ENCODE data around the gene NDUFB4.

The NDUFB4 gene

DNA sequence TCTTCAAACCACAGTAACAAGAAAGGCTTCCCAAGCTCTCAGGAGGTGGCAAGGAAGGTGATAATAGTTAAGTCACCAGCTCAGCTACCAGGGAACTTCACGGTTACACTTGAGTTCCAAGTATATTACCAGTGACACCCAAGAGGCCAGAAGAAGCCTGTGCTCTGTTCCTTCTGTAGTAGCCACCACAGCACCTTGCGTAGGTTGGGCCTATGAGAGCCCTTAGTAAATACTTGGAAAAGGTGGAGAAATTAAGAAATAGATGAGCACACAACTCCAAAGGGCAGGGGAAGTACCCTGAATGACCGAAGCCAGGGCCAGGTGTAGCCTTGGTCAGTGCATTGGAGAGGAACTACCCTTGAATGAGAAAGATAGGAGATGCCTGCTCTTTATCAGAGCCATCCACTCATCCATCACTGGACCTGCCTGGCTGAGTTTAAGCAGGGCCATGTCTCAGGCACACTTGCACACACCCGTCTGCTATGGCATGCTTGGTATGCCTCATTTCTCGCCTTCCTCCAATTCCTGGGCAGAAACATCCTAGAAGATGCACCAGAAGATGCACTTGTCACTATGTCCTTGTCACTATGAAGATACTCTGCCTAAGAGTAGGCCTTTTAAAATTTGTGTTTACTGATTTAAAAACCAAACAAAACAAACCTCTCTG lies 32.6 kb upstream of the NDUFB4 start:
- no peak for TF ChIP-seq CTCF (IDR thresholded peaks at IDR 0.05; ENCODE audit: control insufficient read depth, insufficient read depth, low read depth, low read length, missing control alignments)
- no peak overlapping the region for H3K4me3 ChIP-seq (ENCODE audit: control insufficient read depth, low read depth, low read length)
- DNase-seq (ENCODE audit: low read depth): no peak

- no peak for DNase-seq (ENCODE audit: low read depth)
- no peak overlapping the region for H3K4me3 ChIP-seq (ENCODE audit: control insufficient read depth, low read depth, low read length)
- TF ChIP-seq CTCF (IDR thresholded peaks at IDR 0.05; ENCODE audit: control insufficient read depth, insufficient read depth, low read depth, low read length, missing control alignments): no peak
Measured at GRCh38 chr3:120566243-120566975, 29.7 kb upstream of the NDUFB4 start.

- no peak for DNase-seq (ENCODE audit: low read depth)
- TF ChIP-seq CTCF (IDR thresholded peaks at IDR 0.05; ENCODE audit: control insufficient read depth, insufficient read depth, low read depth, low read length, missing control alignments): peak; percentile 49
- no peak overlapping the region; the same call in 1 of the 2 replicates for H3K4me3 ChIP-seq (ENCODE audit: control insufficient read depth, low read depth, low read length)
Measured at GRCh38 chr3:120567370-120568201, 28.6 kb upstream of the NDUFB4 start.

GRCh38 chr3:120568202-120568531 lies 28.0 kb upstream of the NDUFB4 start:
- no peak for DNase-seq (ENCODE audit: low read depth)
- TF ChIP-seq CTCF (IDR thresholded peaks at IDR 0.05; ENCODE audit: control insufficient read depth, insufficient read depth, low read depth, low read length, missing control alignments): no peak
- H3K4me3 ChIP-seq (ENCODE audit: control insufficient read depth, low read depth, low read length): no peak overlapping the region

- DNase-seq (ENCODE audit: low read depth): no peak
- no peak for TF ChIP-seq CTCF (IDR thresholded peaks at IDR 0.05; ENCODE audit: control insufficient read depth, insufficient read depth, low read depth, low read length, missing control alignments)
- H3K4me3 ChIP-seq (ENCODE audit: control insufficient read depth, low read depth, low read length): no peak overlapping the region
Measured at GRCh38 chr3:120568598-120568997, 27.5 kb upstream of the NDUFB4 start.

DNA sequence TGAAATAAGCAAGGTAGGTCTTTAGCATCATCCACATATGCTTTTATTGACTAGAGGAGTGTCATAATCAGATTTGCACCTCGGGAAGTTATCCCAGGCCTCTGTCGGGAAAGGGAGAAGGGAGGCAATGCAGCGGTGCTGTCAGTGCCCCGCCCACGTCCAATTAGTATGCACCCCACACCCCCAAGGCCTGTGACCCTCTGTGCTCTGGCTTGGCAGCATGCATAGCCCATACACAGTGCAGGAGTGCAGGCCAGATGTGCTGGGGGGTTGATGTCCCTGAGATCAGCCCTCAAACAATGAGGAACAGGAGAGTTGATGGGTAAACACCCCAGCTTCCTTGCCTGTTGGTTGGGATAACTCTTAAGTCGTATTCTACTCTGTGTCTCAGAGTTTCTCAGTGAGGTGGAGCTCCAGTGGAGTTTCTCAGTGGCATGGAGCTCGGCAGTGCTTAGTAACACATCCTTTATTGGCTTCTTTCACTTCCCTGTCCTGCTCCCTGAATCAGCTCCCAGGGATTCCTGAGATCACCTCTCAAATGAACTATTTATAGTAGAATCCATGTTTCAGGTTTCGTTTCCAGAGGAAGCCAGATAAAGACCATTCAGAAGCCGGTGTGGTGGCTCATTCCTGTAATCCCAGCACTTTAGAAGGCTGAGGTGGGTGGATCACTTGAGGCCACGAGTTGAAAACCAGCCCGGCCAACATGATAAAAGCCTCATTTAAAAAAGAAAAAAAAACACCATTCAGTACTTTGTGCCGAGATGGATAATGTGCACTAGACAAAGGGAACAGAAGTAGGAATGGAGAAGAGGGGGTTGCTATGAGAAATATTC lies 26.7 kb upstream of the NDUFB4 start:
- DNase-seq (ENCODE audit: low read depth): no peak
- no peak overlapping the region for H3K4me3 ChIP-seq (ENCODE audit: control insufficient read depth, low read depth, low read length)
- TF ChIP-seq CTCF (IDR thresholded peaks at IDR 0.05; ENCODE audit: control insufficient read depth, insufficient read depth, low read depth, low read length, missing control alignments): no peak
